GM21423 (cell line): ENCODE data around the gene THAP8.
A peak's percentile ranks its signal among the peaks of the same experiment; 100 is the strongest.

Source experiments
- ATAC-seq: cut with Tn5 transposase; IDR thresholded peaks from one replicate; pipeline ENCODE4 v1.9.1; 2021; ENCODE audit warnings: mild to moderate bottlenecking, moderate library complexity; ENCODE audit not compliant: unreplicated experiment

Gene THAP8

GRCh38 chr19:35995048-35995993 lies 58.8 kb downstream of the THAP8 start, which contains the start of gene SDHAF1:
Gene SDHAF1, plus strand, starts transcription at chr19:35995188. Its CDS starts 87 bp downstream, at chr19:35995275.
- ATAC-seq = peak; percentile 77

GRCh38 chr19:35993923-35994598 lies 60.0 kb downstream of the THAP8 start:
- no peak for ATAC-seq

- ATAC-seq = no peak
Observed at GRCh38 chr19:35992907-35993765, 60.9 kb downstream of the THAP8 start.

GRCh38 chr19:35991731-35992450 lies 62.2 kb downstream of the THAP8 start:
- no peak for ATAC-seq

- ATAC-seq = no peak
Observed at GRCh38 chr19:35990771-35991730, 63.0 kb downstream of the THAP8 start.

- ATAC-seq = no peak
Observed at GRCh38 chr19:35990156-35990555, 63.9 kb downstream of the THAP8 start.

GRCh38 chr19:35988824-35989223 lies 65.3 kb downstream of the THAP8 start:
- no peak for ATAC-seq

GRCh38 chr19:35987571-35987896 lies 66.6 kb downstream of the THAP8 start:
- ATAC-seq = no peak

- no peak for ATAC-seq
Observed at GRCh38 chr19:35986664-35987570, 67.2 kb downstream of the THAP8 start.

- ATAC-seq = no peak
Observed at GRCh38 chr19:35986111-35986510, 68.0 kb downstream of the THAP8 start.
